DOHH2 (cell line): Measurements from ENCODE around the gene RNU1-3.
"Not testable (repeated sequence)": the region's sequence is repeated elsewhere in the genome, so short reads cannot be mapped to it uniquely, and the experiment has no call there.

Experiments
- CTCF ChIP-seq: fragments of 200-600 bp; sonication (generic); IDR thresholded peaks from one replicate; pipeline ENCODE4 v1.5.1; 2014; ENCODE audit warnings: antibody characterized with exemption, mild to moderate bottlenecking, low read depth, low read length; ENCODE audit not compliant: poor library complexity, severe bottlenecking
- EZH2phosphoT487 ChIP-seq: fragments of 200-600 bp; sonication (generic); IDR thresholded peaks from 2 replicates; pipeline ENCODE4 v1.6.1; 2017; ENCODE audit warnings: borderline replicate concordance, mild to moderate bottlenecking, antibody characterized with exemption, low read length, moderate library complexity, mixed read lengths

DNA sequence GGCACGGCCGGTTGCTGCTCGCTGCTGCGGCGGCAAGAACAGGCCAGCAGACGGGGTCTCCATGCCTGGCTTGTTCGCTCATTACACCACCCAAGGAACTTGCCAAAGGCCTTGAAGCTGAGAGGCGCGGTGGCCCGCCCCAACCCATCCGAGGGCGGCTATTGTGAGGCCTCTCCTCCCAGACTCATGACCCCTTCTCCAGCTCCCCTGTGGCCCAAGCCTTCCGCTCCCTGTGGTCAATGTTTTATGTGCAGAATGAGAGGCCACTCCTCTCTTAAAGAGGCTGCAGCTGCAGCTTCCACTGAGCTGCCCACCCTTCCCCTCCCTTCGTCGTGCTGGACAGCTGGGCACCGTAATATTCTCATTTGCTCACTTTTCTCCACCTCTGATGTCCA lies 27.6 kb upstream of the RNU1-3 start:
- TF ChIP-seq CTCF, EZH2phosphoT487: not testable (repeated sequence)
